HCT116 (cell line): Measurements from ENCODE around the gene OTUD7B. TPM values are rescaled to one million over a fixed set of nuclear protein-coding genes. Genes with fewer than 3 reads are reported as not detected.
A peak's percentile ranks its signal among the peaks of the same experiment; 100 is the strongest.
"Not testable (repeated sequence)": the region's sequence is repeated elsewhere in the genome, so short reads cannot be mapped to it uniquely, and the experiment has no call there.

Experiments
- ATAC-seq: fragments of 200-7000 bp; cut with Tn5 transposase; 2 replicates; pipeline ENCODE4 v1.9.1; 2020; ENCODE audit warnings: mild to moderate bottlenecking, moderate library complexity
- BruUV-seq: library from RNA; stranded (reverse); fragments of 400-500 nt; replicated peaks from 2 replicates; lab custom pipeline; 2021; lab: Mats Ljungman, UMichigan
- CTCF ChIA-PET: fragments of 300-600 bp; sonication (Branson Sonifier 250); formaldehyde crosslinking; loops from one replicate; lab custom pipeline; 2021; ENCODE audit warnings: antibody characterized with exemption; lab: Charles Lee
- POLR2A ChIA-PET: fragments of 300-600, 350-600 bp; sonication (Branson Sonifier 250); formaldehyde crosslinking; loops from one replicate; lab custom pipeline; 2021; ENCODE audit warnings: antibody characterized with exemption; lab: Charles Lee
- RAD21 ChIA-PET, 2 experiments: fragments of 300-600 bp; sonication (Branson Sonifier 250); formaldehyde crosslinking; loops; one replicate each; lab custom pipeline; 2023; ENCODE audit warnings: low total read pairs in 2 of 2; ENCODE audit not compliant: uncharacterized antibody in 2 of 2, unreplicated experiment in 2 of 2, low non-redundant PET in 1 of 2; lab: Charles Lee
- DNase-seq: peaks from one replicate; pipeline ENCODE4 v3.0.0-alpha.2; 2010; ENCODE audit warnings: low read depth, low spot score
- H2AFZ ChIP-seq: fragments of 200-600 bp; shearing (Covaris generic), sonication (generic); 2 replicates; pipeline ENCODE4 v1.6.1; 2017; ENCODE audit warnings: low read depth, mixed run types, mixed read lengths, antibody characterized with exemption, low read length; ENCODE audit not compliant: poor library complexity, severe bottlenecking
- H3K27ac ChIP-seq: 2 replicates; pipeline ENCODE4 v1.5.1; 2012; ENCODE audit warnings: low read depth, low read length
- H3K27me3 ChIP-seq: fragments of 200-600 bp; sonication (generic); 2 replicates; pipeline ENCODE4 v1.6.1; 2016; ENCODE audit warnings: mixed run types, low read length, mixed read lengths; ENCODE audit not compliant: insufficient read depth
- H3K36me3 ChIP-seq, 2 experiments: fragments of 200-500 bp in 1 of 2; fragments of 200-600 bp in 1 of 2; sonication (Bioruptor generic) in 1 of 2; sonication (generic) in 1 of 2; 2 replicates each; pipeline versions ENCODE4 v1.5.1 to v1.6.1; 2014 to 2016; ENCODE audit warnings: low read length in 2 of 2, inconsistent platforms in 1 of 2, mixed read lengths in 1 of 2, mixed run types in 1 of 2; ENCODE audit not compliant: insufficient read depth in 2 of 2, control insufficient read depth in 1 of 2
- H3K4me1 ChIP-seq, 2 experiments: fragments of 200-600 bp in 1 of 2; sonication (generic) in 1 of 2; 2 replicates each; pipeline versions ENCODE4 v1.5.1 to v1.6.1; 2012 to 2017; ENCODE audit warnings: low read length in 2 of 2, inconsistent platforms in 1 of 2, mild to moderate bottlenecking in 1 of 2, mixed read lengths in 1 of 2, mixed run types in 1 of 2, moderate library complexity in 1 of 2; ENCODE audit not compliant: insufficient read depth in 2 of 2, control insufficient read depth in 1 of 2
- H3K4me2 ChIP-seq: fragments of 200-600 bp; sonication (generic); 2 replicates; pipeline ENCODE4 v1.6.1; 2017; ENCODE audit warnings: mixed run types, low read length, mixed read lengths
- H3K4me3 ChIP-seq, 2 experiments: fragments of 200-600 bp in 1 of 2; sonication (generic) in 1 of 2; replicated peaks in 1 of 2; 2 replicates each; pipeline ENCODE4 v1.5.1; 2011 to 2016; ENCODE audit warnings: low read length in 2 of 2, control low read depth in 1 of 2, low read depth in 1 of 2, mild to moderate bottlenecking in 1 of 2, mixed read lengths in 1 of 2, mixed run types in 1 of 2
- H3K79me2 ChIP-seq: fragments of 200-600 bp; sonication (generic); 2 replicates; pipeline ENCODE4 v1.6.1; 2017; ENCODE audit warnings: mild to moderate bottlenecking, mixed run types, low read length, moderate library complexity, mixed read lengths; ENCODE audit not compliant: insufficient read depth
- H3K9ac ChIP-seq: fragments of 200-600 bp; sonication (generic); 2 replicates; pipeline ENCODE4 v1.6.1; 2016; ENCODE audit warnings: low read length, mixed read lengths
- H3K9me2 ChIP-seq: fragments of 200-600 bp; sonication (generic), shearing (Covaris generic); 2 replicates; pipeline ENCODE4 v1.6.1; 2017; ENCODE audit warnings: mixed run types, mild to moderate bottlenecking, moderate library complexity; ENCODE audit not compliant: insufficient read depth
- H3K9me3 ChIP-seq, 2 experiments: fragments of 200-500 bp in 1 of 2; fragments of 200-600 bp in 1 of 2; sonication (Bioruptor generic) in 1 of 2; sonication (generic) in 1 of 2; 2 replicates each; pipeline ENCODE4 v1.6.1; 2014 to 2017; ENCODE audit warnings: low read length in 2 of 2, mixed read lengths in 2 of 2, inconsistent platforms in 1 of 2, low read depth in 1 of 2, mild to moderate bottlenecking in 1 of 2, mixed run types in 1 of 2, moderate library complexity in 1 of 2; ENCODE audit not compliant: control insufficient read depth in 1 of 2, insufficient read depth in 1 of 2
- H4K20me1 ChIP-seq: fragments of 200-600 bp; sonication (generic), shearing (Covaris generic); 2 replicates; pipeline ENCODE4 v1.6.1; 2017; ENCODE audit warnings: mixed run types, mild to moderate bottlenecking, moderate library complexity; ENCODE audit not compliant: insufficient read depth
- CBX3 ChIP-seq: IDR thresholded peaks from 2 replicates; pipeline ENCODE4 v1.6.1; 2012; ENCODE audit warnings: low read depth
- CEBPB ChIP-seq: IDR thresholded peaks from 2 replicates; pipeline ENCODE4 v1.6.1; 2012; ENCODE audit warnings: low read depth
- EGR1 ChIP-seq: IDR thresholded peaks from 2 replicates; pipeline ENCODE4 v1.6.1; 2012; ENCODE audit warnings: low read depth
- ELF1 ChIP-seq: IDR thresholded peaks from 2 replicates; pipeline ENCODE4 v1.6.1; 2012; ENCODE audit warnings: low read depth, borderline replicate concordance
- EZH2 ChIP-seq: fragments of 200-600 bp; sonication (generic); IDR thresholded peaks from 2 replicates; pipeline ENCODE4 v1.6.1; 2017; ENCODE audit warnings: antibody characterized with exemption, mixed run types
- EZH2phosphoT487 ChIP-seq: fragments of 200-600 bp; IDR thresholded peaks from 2 replicates; pipeline ENCODE4 v1.6.1; 2018; ENCODE audit warnings: antibody characterized with exemption, borderline replicate concordance
- FOSL1 ChIP-seq: IDR thresholded peaks from 2 replicates; pipeline ENCODE4 v1.6.1; 2012; ENCODE audit warnings: low read depth
- JUND ChIP-seq: IDR thresholded peaks from 2 replicates; pipeline ENCODE4 v1.6.1; 2012
- POLR2AphosphoS5 ChIP-seq: IDR thresholded peaks from 2 replicates; pipeline ENCODE4 v1.6.1; 2011; ENCODE audit warnings: mild to moderate bottlenecking, low read depth, low read length, moderate library complexity
- RAD21 ChIP-seq: IDR thresholded peaks from 2 replicates; pipeline ENCODE4 v1.6.1; 2012; ENCODE audit warnings: low read depth, mild to moderate bottlenecking
- YY1 ChIP-seq: IDR thresholded peaks from 2 replicates; pipeline ENCODE4 v1.6.1; 2011; ENCODE audit warnings: low read length, low read depth, moderate library complexity, mild to moderate bottlenecking; ENCODE audit not compliant: insufficient replicate concordance; ENCODE audit errors: extremely low read depth
- intact Hi-C: fragments of 100-400 bp; cut with micrococcal nuclease; formaldehyde crosslinking; loops from 2 replicates; pipeline ENCODE4 v1.10.0; 2022
- total RNA-seq: library from RNA; stranded (reverse); gene quantifications from one replicate; pipeline ENCODE4 v1.2.1, GENCODE V29; 2021; ENCODE audit not compliant: unreplicated experiment
- TF ChIP-seq, protein P1 (sequence below), 3 experiments: fragments of 200-600 bp in 1 of 3; sonication (generic) in 1 of 3; IDR thresholded peaks in 2 of 3; conservative IDR thresholded peaks in 1 of 3; 2 replicates each; pipeline ENCODE4 v1.5.1; 2012 to 2017; ENCODE audit warnings: low read depth in 2 of 3, low read length in 2 of 3, antibody characterized with exemption in 1 of 3, borderline replicate concordance in 1 of 3, control low read depth in 1 of 3, mild to moderate bottlenecking in 1 of 3, mixed read lengths in 1 of 3, mixed run types in 1 of 3, moderate library complexity in 1 of 3; ENCODE audit not compliant: insufficient read depth in 1 of 3
- TF ChIP-seq, protein P2 (sequence below): IDR thresholded peaks from 2 replicates; pipeline ENCODE4 v1.6.1; 2012

OTUD7B gene
- total RNA-seq, 1 experiment from 2014 or later: 23.7 TPM

DNA sequence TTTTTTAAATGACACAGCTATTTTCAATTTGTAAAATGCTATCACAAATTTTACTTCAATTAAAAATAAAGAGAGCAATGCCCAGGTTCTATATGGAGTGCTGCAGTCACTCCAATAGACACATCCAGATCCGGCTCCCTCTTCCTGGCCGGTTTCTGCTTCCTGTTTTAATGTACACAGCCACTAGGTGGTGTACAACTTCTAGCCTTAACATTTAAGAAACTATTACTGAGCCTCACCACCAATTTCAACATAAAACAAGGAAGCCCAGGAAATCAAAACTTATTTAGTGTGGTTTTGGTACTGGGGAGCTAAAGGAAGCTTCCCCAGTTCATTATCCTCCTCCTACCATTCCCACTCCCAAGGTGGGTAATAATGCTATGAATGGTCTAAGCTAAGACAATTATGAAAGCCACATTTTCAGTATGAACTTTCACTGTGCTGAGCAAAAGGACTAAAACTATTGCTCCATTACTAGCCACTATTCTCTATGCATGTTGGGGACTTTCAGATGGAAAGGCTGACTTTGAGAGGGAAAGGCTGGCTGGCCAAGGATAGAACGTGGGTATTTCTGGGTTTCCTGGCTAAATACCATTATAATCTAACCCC, 48.4 kb downstream of the OTUD7B start:
- POLR2A ChIA-PET: interaction anchor here (1.1 kb wide), 1 partner anchor 74 kb away, joined by 6 read pairs; a partner anchor contains a TSS
- H3K9me3 ChIP-seq: no peaks in the 10 kb centered on the region
- DNase-seq (peak; percentile 58), ATAC-seq (peak; percentile 92)
- H3K4me2 ChIP-seq: no peak overlapping the region
- no peaks in the 10 kb centered on the region for H3K9me2 ChIP-seq
- no peaks in the 10 kb centered on the region for H4K20me1 ChIP-seq
- intact Hi-C loops: loop anchor here (1.0 kb wide), 3 partner anchors 88 to 225 kb away; no protein-coding TSS in a partner anchor
- no TSS peak for BruUV-seq
- RAD21 ChIA-PET: interaction anchor here in 1 of 2 experiments (0.5 kb wide), 1 partner anchor 88 kb away, joined by 4 read pairs; no protein-coding TSS in a partner anchor
- TF ChIP-seq CBX3 (no peak), CEBPB (peak; percentile 11; the same call in 1 of the 2 replicates), ELF1 (peak; percentile 52), FOSL1 (no peak), EGR1 (no peak), EZH2phosphoT487 (no peak), YY1 (no peak), JUND (no peak), EZH2 (no peak), RAD21 (peak; percentile 90), POLR2AphosphoS5 (no peak)
- TF ChIP-seq, protein P1, sequence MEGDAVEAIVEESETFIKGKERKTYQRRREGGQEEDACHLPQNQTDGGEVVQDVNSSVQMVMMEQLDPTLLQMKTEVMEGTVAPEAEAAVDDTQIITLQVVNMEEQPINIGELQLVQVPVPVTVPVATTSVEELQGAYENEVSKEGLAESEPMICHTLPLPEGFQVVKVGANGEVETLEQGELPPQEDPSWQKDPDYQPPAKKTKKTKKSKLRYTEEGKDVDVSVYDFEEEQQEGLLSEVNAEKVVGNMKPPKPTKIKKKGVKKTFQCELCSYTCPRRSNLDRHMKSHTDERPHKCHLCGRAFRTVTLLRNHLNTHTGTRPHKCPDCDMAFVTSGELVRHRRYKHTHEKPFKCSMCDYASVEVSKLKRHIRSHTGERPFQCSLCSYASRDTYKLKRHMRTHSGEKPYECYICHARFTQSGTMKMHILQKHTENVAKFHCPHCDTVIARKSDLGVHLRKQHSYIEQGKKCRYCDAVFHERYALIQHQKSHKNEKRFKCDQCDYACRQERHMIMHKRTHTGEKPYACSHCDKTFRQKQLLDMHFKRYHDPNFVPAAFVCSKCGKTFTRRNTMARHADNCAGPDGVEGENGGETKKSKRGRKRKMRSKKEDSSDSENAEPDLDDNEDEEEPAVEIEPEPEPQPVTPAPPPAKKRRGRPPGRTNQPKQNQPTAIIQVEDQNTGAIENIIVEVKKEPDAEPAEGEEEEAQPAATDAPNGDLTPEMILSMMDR (IDR thresholded peaks at IDR 0.05 in 2 of 3, conservative IDR thresholded peaks at IDR 0.05 in 1 of 3; ENCODE audit: borderline replicate concordance in 1 of 3, insufficient read depth in 1 of 3, low read depth in 2 of 3, low read length in 2 of 3): peak; percentile 50 to 83 (median 71); a peak in 5 of 6 replicates
- TF ChIP-seq, protein P2, sequence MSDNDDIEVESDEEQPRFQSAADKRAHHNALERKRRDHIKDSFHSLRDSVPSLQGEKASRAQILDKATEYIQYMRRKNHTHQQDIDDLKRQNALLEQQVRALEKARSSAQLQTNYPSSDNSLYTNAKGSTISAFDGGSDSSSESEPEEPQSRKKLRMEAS: no peak
- peak overlapping the region; percentile 33; the same call in 1 of the 2 replicates for H3K27ac ChIP-seq
- no peaks in the 10 kb centered on the region for H3K4me1 ChIP-seq
- no peaks in the 10 kb centered on the region for H3K79me2 ChIP-seq
- peaks cover 19 to 27% of the 10 kb centered on the region in 2 experiments; a peak in 3 of 4 replicates for H3K36me3 ChIP-seq
- H3K4me3 ChIP-seq: no peak overlapping the region
- no peak overlapping the region for H2AFZ ChIP-seq
- no peak overlapping the region for H3K9ac ChIP-seq
- CTCF ChIA-PET: interaction anchor here (0.6 to 2.4 kb wide), 8 partner anchors 13 to 225 kb away, joined by 3 to 14 read pairs (median 5); no protein-coding TSS in a partner anchor
- no peaks in the 10 kb centered on the region for H3K27me3 ChIP-seq

DNA sequence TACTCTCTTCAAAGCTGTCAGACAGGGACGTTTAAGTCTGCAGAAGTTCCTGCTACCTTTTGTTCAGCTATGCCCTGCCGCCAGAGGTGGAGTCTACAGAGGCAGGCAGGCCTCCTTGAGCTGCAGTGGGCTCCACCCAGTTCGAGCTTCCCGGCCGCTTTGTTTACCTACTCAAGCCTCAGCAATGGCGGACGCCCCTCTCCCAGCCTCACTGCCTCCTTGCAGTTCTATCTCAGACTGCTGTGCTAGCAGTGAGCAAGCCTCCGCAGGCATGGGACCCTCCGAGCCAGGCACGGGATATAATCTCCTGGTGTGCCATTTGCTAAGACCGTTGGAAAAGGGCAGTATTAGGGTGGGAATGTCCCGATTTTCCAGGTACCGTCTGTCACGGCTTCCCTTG, 53.0 kb downstream of the OTUD7B start:
- intact Hi-C loops, H3K4me1 ChIP-seq, CTCF ChIA-PET: not testable (repeated sequence)

More for the DNA sequence above, 53.0 kb downstream of the OTUD7B start:
- H3K36me3 ChIP-seq, BruUV-seq, H3K27me3 ChIP-seq, H4K20me1 ChIP-seq, H3K4me2 ChIP-seq, H3K4me3 ChIP-seq, H3K27ac ChIP-seq, H3K9me2 ChIP-seq, ATAC-seq, DNase-seq, H3K9me3 ChIP-seq, H3K79me2 ChIP-seq, H3K9ac ChIP-seq, H2AFZ ChIP-seq, POLR2A ChIA-PET: not testable (repeated sequence)
- RAD21 ChIA-PET: interaction anchor here in 1 of 2 experiments (0.7 kb wide), 1 partner anchor 93 kb away, joined by 4 read pairs; no protein-coding TSS in a partner anchor
